Progenitor cell of endocrine pancreas (in vitro differentiated cells): ENCODE measurements around the gene OXGR1. TPM values are rescaled to one million over a fixed set of nuclear protein-coding genes. Genes with fewer than 3 reads are reported as not detected.
A peak's percentile ranks its signal among the peaks of the same experiment; 100 is the strongest.

ENCODE experiments used
- DNase-seq: peaks from one replicate; pipeline ENCODE4 v3.0.0; 2021; ENCODE audit warnings: low spot score; ENCODE audit not compliant: unreplicated experiment
- H3K27ac Mint-ChIP-seq: 2 replicates; pipeline ENCODE4 v1.8.0; 2021; ENCODE audit warnings: mild to moderate bottlenecking, moderate library complexity, mixed read lengths
- H3K27me3 Mint-ChIP-seq: 2 replicates; pipeline ENCODE4 v1.8.0; 2021; ENCODE audit warnings: mixed read lengths
- H3K36me3 Mint-ChIP-seq: 2 replicates; pipeline ENCODE4 v1.8.0; 2022; ENCODE audit warnings: mixed read lengths; ENCODE audit not compliant: insufficient read depth
- H3K4me1 Mint-ChIP-seq: 2 replicates; pipeline ENCODE4 v1.8.0; 2021; ENCODE audit warnings: low read depth, mixed read lengths
- H3K4me3 Mint-ChIP-seq: 2 replicates; pipeline ENCODE4 v1.8.0; 2021; ENCODE audit warnings: low read depth, mild to moderate bottlenecking, moderate library complexity, mixed read lengths
- H3K9me3 Mint-ChIP-seq: 2 replicates; pipeline ENCODE4 v1.8.0; 2021; ENCODE audit warnings: low read depth, mixed read lengths
- long read RNA-seq: library from polyadenylated mRNA; unstranded; transcript quantifications from one replicate; pipeline ENCODE4 v2.0.0, GENCODE V29; 2020
- total RNA-seq: library from RNA; stranded (reverse); gene quantifications from 2 replicates; pipeline ENCODE4 v1.2.1, GENCODE V29; 2021
- TF ChIP-seq, protein P1 (sequence below): fragments of 200-600 bp; sonication (generic); IDR thresholded peaks from one replicate; pipeline ENCODE4 v1.5.0; 2021; ENCODE audit warnings: antibody characterized with exemption, mild to moderate bottlenecking; ENCODE audit not compliant: unreplicated experiment

Gene OXGR1
- total RNA-seq: 0.16 TPM in 1 of 2 replicates, not detected in the other
- long read RNA-seq: 0 reads

DNA sequence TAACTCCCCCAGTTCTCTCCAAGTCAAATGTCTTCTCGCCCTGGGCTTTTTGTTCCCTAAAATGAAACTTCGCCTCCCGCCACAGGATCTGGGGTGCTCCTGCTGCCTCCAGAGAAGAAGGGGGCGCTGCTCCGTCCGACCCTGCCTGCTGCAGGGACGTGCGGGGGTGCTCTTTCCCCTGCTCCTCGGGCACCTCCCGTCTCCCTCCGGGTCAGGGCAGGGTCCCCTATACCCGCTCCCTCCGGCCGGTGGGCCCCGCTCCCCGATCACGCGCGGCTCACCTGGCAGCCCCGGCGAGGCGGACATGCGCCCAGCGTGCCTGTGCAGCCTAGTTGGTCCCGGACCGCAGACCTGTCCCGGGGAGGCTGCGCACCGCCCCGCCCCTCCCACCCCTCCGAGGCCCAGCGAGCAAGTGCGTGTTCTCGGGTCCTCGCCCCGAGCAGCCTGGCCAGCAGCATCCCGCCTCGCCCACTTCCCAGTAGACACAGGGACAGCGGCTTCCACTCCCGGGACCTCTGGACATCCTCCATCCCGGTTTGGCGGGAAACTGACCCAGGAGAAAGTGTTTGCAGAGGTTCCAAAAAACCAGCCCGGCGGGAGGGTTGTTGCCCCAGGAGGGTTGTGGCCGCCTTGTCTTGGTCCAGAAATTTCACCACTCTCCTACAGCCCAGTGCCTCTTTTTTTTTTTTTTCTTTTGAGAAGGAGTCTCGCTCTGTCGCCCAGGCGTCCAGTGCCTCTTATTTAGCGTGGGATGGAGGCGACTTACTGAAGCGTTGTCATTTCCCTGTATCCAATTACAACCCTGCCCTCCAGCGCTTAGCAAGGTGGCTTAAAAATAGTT, at the start of gene OXGR1:
Gene OXGR1 (minus strand): TSS at position 460 of the 841 bp plus-strand sequence. CDS start 6,717 bp downstream, outside the sequence.
- peaks cover 70% of the 10 kb centered on the region for H3K27me3 Mint-ChIP-seq
- DNase-seq: peak; percentile 14

DNA sequence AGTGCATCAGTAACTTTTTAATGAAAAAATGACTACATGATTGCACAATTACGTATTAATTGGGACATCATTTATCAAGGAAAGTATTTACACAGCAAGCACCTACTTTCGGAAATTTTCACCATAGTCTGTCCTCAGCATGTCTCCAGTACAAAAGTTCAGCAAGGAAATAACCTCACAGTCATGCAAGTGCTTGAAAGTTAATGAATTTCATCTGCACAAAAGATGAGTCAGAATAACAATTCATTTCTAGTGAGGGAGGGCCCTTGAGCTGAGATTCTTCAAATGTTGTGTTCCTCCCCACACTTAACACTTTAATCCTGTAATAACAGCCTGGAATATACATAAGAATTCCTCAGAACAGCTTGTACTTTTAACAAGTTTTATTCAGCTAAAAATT, 49.0 kb upstream of the OXGR1 start:
- TF ChIP-seq, protein P1, sequence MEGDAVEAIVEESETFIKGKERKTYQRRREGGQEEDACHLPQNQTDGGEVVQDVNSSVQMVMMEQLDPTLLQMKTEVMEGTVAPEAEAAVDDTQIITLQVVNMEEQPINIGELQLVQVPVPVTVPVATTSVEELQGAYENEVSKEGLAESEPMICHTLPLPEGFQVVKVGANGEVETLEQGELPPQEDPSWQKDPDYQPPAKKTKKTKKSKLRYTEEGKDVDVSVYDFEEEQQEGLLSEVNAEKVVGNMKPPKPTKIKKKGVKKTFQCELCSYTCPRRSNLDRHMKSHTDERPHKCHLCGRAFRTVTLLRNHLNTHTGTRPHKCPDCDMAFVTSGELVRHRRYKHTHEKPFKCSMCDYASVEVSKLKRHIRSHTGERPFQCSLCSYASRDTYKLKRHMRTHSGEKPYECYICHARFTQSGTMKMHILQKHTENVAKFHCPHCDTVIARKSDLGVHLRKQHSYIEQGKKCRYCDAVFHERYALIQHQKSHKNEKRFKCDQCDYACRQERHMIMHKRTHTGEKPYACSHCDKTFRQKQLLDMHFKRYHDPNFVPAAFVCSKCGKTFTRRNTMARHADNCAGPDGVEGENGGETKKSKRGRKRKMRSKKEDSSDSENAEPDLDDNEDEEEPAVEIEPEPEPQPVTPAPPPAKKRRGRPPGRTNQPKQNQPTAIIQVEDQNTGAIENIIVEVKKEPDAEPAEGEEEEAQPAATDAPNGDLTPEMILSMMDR: no peak
- Mint-ChIP-seq H3K4me3 (no peak overlapping the region), H3K9me3 (no peaks in the 10 kb centered on the region), H3K27me3 (peaks cover 4% of the 10 kb centered on the region), H3K27ac (no peak overlapping the region), H3K4me1 (peaks cover 3% of the 10 kb centered on the region), H3K36me3 (no peaks in the 10 kb centered on the region)
- no peak for DNase-seq

More for the DNA sequence above, at the start of gene OXGR1:
- TF ChIP-seq, protein P1: no peak
- peaks cover 3% of the 10 kb centered on the region for H3K9me3 Mint-ChIP-seq
- peaks cover 11% of the 10 kb centered on the region for H3K4me1 Mint-ChIP-seq
- H3K36me3 Mint-ChIP-seq: no peaks in the 10 kb centered on the region
- H3K4me3 Mint-ChIP-seq: peak within 1 kb of the TSS; percentile 68
- H3K27ac Mint-ChIP-seq: no peak within 1 kb of the TSS

DNA sequence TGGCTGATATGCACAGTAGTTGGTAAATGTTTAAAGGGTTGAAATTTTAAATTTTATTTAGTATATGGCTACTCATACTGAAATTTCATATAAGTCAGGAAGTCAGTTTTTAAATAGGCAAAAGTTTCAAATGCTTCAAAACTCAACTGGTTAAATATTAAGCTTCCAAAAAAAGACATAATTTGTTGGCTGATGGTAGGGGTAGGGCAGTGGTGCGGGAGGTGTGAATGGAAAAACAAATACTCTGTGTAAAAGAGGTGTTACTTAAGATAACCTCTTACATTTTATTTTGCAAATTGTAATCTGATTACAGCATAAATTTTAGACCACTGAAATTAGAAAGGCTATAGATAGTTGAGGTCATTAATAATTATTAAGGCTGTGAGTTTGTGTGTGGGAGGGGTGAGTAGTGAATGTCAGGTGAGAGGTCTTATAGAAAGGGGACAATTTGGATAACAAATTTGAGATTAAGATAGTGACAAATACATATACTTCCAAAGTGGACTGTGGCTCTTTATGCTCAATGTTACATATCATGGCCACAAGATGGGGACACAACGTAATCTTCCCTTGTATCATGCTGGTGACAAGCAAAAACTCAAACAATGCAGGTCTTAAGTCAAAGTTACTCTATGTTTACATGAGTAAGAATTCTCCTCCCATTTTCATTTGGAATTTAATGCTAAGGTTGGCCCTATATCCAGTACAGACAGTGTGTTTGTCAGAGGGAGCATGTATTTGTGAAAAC, 36.6 kb upstream of the OXGR1 start:
- Mint-ChIP-seq H3K27ac (no peak overlapping the region), H3K36me3 (no peaks in the 10 kb centered on the region), H3K4me1 (peaks cover 1% of the 10 kb centered on the region), H3K9me3 (peaks cover 6% of the 10 kb centered on the region), H3K4me3 (no peak overlapping the region), H3K27me3 (peaks cover 14% of the 10 kb centered on the region)
- DNase-seq: no peak
- TF ChIP-seq, protein P1: peak; percentile 42

DNA sequence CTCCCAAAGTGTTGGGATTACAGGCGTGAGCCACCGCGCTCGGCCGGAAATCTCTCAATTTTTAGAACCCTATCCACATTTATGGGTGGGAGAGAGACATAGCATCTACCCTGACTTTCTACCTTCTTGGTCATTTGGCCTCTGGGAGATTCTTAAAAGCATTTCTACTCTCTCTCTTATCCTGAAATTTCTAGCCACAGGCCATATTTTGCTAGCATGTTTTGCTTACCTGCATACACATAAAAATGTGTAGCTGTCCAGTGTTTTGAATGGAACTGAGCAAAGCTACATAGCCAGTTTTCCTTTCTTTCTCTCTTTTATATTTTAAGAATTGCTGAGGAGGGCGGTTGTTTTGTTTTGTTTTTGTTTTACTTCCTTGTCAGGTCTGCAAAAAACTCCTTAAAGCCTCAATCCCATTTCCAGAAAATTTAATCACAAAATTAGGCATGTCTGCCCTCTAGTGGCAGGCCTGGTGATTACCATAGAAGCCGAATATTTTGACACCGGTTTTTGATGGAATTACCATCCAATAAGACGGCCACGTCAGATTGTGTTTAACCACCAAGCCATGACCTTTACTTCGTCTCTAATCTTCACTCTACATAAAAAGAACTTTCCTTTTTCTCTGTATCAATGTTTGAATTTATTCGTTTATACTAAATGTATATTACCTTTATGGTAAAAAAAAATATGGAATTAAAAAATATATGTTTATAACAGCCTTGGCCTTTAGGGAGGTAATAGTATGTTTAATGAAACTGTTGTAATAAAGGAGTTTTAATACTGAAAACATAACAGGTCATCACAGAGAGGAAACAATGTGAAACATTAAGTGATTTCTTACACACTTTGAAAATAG, 34.4 kb upstream of the OXGR1 start:
- H3K36me3 Mint-ChIP-seq: peaks cover 1% of the 10 kb centered on the region
- peak; percentile 38 for DNase-seq
- no peak overlapping the region for H3K27ac Mint-ChIP-seq
- peaks cover 1% of the 10 kb centered on the region for H3K4me1 Mint-ChIP-seq
- peaks cover 14% of the 10 kb centered on the region for H3K27me3 Mint-ChIP-seq
- TF ChIP-seq, protein P1: peak; percentile 95
- no peak overlapping the region for H3K4me3 Mint-ChIP-seq
- H3K9me3 Mint-ChIP-seq: peaks cover 6% of the 10 kb centered on the region
